ENCODE data around the gene GSG1L.

The GSG1L gene

DNA sequence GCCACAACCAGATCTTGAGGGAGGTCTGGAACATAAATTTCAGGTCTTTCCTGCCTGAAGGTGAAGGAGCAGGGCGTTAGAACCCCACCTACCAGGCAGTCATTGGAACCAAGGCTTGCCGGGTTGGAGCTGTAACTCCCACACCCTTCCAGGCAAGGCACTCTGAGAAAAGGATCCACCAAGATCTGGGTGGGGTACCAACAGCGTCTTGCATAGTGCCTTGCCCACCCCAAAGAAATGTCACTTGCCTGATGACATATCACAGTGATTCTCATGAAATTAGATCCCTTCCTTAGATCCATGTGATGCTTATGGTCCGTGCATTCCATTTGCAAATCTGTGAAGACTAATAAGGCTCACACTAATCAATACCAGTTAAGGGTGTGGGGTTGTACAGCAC, 312.3 kb downstream of the GSG1L start:
- no peak overlapping the region for H3K4me3 ChIP-seq (ENCODE audit: low read depth, low read length)
- TF ChIP-seq POLR2A (IDR thresholded peaks at IDR 0.05; ENCODE audit: extremely low read depth, insufficient read length) (no peak), MYC (IDR thresholded peaks at IDR 0.05; ENCODE audit: low read depth, low read length) (no peak)
- TF ChIP-seq, protein P1, sequence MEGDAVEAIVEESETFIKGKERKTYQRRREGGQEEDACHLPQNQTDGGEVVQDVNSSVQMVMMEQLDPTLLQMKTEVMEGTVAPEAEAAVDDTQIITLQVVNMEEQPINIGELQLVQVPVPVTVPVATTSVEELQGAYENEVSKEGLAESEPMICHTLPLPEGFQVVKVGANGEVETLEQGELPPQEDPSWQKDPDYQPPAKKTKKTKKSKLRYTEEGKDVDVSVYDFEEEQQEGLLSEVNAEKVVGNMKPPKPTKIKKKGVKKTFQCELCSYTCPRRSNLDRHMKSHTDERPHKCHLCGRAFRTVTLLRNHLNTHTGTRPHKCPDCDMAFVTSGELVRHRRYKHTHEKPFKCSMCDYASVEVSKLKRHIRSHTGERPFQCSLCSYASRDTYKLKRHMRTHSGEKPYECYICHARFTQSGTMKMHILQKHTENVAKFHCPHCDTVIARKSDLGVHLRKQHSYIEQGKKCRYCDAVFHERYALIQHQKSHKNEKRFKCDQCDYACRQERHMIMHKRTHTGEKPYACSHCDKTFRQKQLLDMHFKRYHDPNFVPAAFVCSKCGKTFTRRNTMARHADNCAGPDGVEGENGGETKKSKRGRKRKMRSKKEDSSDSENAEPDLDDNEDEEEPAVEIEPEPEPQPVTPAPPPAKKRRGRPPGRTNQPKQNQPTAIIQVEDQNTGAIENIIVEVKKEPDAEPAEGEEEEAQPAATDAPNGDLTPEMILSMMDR (IDR thresholded peaks at IDR 0.05; ENCODE audit: low read depth, low read length): no peak
- TF ChIP-seq, protein P2, sequence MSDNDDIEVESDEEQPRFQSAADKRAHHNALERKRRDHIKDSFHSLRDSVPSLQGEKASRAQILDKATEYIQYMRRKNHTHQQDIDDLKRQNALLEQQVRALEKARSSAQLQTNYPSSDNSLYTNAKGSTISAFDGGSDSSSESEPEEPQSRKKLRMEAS (IDR thresholded peaks at IDR 0.05; ENCODE audit: low read depth, low read length): no peak
- DNase-seq (ENCODE audit: low read depth): no peak

DNA sequence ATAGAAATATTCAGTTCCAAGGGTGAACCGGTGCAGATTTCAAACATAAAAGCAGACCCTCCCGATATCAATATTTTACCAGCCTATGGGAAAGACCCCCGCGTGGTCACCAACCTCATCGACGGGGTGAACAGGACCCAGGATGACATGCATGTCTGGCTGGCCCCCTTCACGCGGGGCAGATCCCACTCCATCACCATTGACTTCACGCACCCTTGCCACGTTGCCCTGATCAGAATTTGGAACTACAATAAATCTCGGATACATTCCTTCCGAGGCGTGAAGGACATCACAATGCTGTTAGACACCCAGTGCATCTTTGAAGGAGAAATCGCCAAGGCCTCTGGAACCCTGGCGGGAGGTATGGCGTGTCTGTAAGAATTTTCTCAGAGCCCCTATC, 313.6 kb downstream of the GSG1L start:
- no peak for TF ChIP-seq MYC (IDR thresholded peaks at IDR 0.05; ENCODE audit: low read depth, low read length)
- DNase-seq (ENCODE audit: low read depth): no peak

GRCh38 chr16:27749547-27749875, 314.0 kb downstream of the GSG1L start:
- no peak for DNase-seq (ENCODE audit: low read depth)
- TF ChIP-seq MYC (IDR thresholded peaks at IDR 0.05; ENCODE audit: low read depth, low read length): no peak
- TF ChIP-seq, protein P1 (IDR thresholded peaks at IDR 0.05; ENCODE audit: low read depth, low read length): no peak
- TF ChIP-seq, protein P2 (IDR thresholded peaks at IDR 0.05; ENCODE audit: low read depth, low read length): no peak

More for the DNA sequence above, 313.6 kb downstream of the GSG1L start:
- H3K4me3 ChIP-seq (ENCODE audit: low read depth, low read length): no peak overlapping the region

GRCh38 chr16:27748868-27749546, 314.5 kb downstream of the GSG1L start:
- peak; percentile 48 for DNase-seq (ENCODE audit: low read depth)
- TF ChIP-seq POLR2A (IDR thresholded peaks at IDR 0.05; ENCODE audit: extremely low read depth, insufficient read length) (no peak), MYC (IDR thresholded peaks at IDR 0.05; ENCODE audit: low read depth, low read length) (no peak)
- TF ChIP-seq, protein P1 (IDR thresholded peaks at IDR 0.05; ENCODE audit: low read depth, low read length): peak; percentile 25
- TF ChIP-seq, protein P2 (IDR thresholded peaks at IDR 0.05; ENCODE audit: low read depth, low read length): peak; percentile 85

More at GRCh38 chr16:27749547-27749875, 314.0 kb downstream of the GSG1L start:
- H3K4me3 ChIP-seq (ENCODE audit: low read depth, low read length): no peak overlapping the region

GRCh38 chr16:27747946-27748345, 315.6 kb downstream of the GSG1L start:
- no peak overlapping the region for H3K4me3 ChIP-seq (ENCODE audit: low read depth, low read length)
- no peak for DNase-seq (ENCODE audit: low read depth)
- TF ChIP-seq POLR2A (IDR thresholded peaks at IDR 0.05; ENCODE audit: extremely low read depth, insufficient read length) (no peak), MYC (IDR thresholded peaks at IDR 0.05; ENCODE audit: low read depth, low read length) (no peak)
- TF ChIP-seq, protein P2 (IDR thresholded peaks at IDR 0.05; ENCODE audit: low read depth, low read length): no peak
- TF ChIP-seq, protein P1 (IDR thresholded peaks at IDR 0.05; ENCODE audit: low read depth, low read length): no peak

More at GRCh38 chr16:27748868-27749546, 314.5 kb downstream of the GSG1L start:
- H3K4me3 ChIP-seq (ENCODE audit: low read depth, low read length): no peak overlapping the region

GRCh38 chr16:27746076-27746855, 317.2 kb downstream of the GSG1L start:
- no peak for TF ChIP-seq MYC (IDR thresholded peaks at IDR 0.05; ENCODE audit: low read depth, low read length)
- TF ChIP-seq, protein P2 (IDR thresholded peaks at IDR 0.05; ENCODE audit: low read depth, low read length): no peak
- TF ChIP-seq, protein P1 (IDR thresholded peaks at IDR 0.05; ENCODE audit: low read depth, low read length): no peak
- TF ChIP-seq POLR2A (IDR thresholded peaks at IDR 0.05; ENCODE audit: extremely low read depth, insufficient read length): no peak
- no peak overlapping the region for H3K4me3 ChIP-seq (ENCODE audit: low read depth, low read length)
- no peak for DNase-seq (ENCODE audit: low read depth)

All from NB4 (cell line).